Skin epidermis (tissue), 12 donors: ENCODE data around the gene TAF1B.
"Not testable (repeated sequence)": the region's sequence is repeated elsewhere in the genome, so short reads cannot be mapped to it uniquely, and the experiment has no call there.

Experiments
- H3K27ac ChIP-seq, 21 experiments: fragments of 200-600 bp; sonication (generic) in 11 of 21; one replicate each; pipeline ENCODE4 v1.5.0; 2020; ENCODE audit warnings: mild to moderate bottlenecking in 3 of 21, inconsistent platforms in 2 of 21, moderate library complexity in 2 of 21
- H3K4me3 ChIP-seq, 7 experiments: fragments of 200-600 bp; sonication (generic) in 2 of 7; one replicate each; pipeline ENCODE4 v1.5.0; 2020; ENCODE audit warnings: inconsistent platforms in 2 of 7, mild to moderate bottlenecking in 2 of 7, moderate library complexity in 1 of 7

Gene TAF1B

DNA sequence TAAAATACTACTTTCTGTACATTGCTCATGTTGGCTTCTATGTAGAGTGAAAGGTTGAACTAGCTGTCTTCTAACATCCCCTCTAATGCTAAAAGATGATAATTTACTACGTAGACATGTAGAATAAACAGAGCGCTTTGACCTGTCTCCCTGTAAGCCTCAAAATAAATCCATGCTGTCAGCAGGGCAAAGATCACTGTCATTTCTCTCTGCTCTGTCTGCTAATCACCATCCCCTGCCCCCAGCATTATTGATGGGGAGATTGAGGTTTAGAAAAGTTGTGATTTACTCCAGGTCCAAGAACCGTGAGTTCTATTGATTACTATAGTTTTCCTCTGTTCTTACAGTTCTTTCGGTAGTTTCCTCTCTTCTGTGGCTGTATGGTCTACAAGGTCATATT is 69.2 kb downstream of the TAF1B start:
- H3K27ac ChIP-seq: no peak overlapping the region
- H3K4me3 ChIP-seq: no peak overlapping the region

DNA sequence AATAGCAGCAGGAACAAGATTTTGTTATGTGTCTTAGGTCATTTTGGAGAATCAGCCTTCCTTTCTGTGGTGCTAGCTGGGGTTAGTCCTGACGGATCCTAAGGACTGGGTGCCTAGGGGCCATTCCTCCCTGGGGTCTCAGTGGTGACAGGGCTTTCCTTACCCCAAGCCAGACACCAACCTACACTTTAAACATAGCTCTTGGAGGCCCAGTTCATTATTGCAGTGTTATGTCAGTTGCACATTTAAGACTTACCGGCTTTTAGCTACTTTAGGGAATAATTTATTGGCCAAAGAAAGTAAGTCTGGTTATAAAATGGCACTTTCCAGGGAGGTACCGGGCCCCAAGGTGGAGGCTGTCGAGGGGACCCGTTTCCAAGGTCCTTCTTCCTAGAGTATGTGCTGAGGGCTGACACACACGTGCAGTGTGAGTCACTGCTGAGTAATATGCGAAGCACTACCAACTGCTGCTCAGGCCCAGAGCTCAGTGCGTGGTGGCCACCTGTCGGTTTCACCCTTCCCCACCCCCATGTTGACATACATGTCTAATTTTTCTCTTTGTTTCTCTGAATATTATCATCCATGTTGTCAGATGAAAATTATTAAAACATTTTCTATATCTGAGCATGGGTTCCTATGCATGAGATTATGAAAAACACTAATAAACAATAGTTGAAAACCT is 71.3 kb downstream of the TAF1B start:
- Histone ChIP-seq H3K4me3 (no peak overlapping the region), H3K27ac (peak overlapping the region in 3 of 21 experiments; percentile 8 to 15 (median 9))

DNA sequence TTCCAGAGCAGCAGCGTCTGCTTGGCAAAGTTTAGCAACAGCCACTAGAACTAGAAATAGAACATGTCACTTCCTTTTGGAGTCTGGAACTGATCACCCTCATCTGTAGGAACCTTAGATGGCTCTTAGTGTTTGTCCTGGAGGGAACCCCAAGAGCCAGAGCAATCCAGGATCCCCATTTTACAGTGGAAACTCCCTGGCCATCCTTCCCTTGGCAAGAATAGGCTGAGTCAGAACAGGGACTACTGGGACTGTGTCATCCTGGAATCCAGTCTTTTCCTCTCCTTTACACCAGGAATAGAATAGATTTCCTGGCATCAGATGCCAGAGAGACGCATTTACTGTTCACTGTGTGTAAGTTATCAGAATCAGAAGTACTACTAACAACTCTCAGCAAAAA is 75.0 kb downstream of the TAF1B start:
- peak overlapping the region in 9 of 21 experiments; percentile 15 to 72 (median 38) for H3K27ac ChIP-seq
- H3K4me3 ChIP-seq: no peak overlapping the region

DNA sequence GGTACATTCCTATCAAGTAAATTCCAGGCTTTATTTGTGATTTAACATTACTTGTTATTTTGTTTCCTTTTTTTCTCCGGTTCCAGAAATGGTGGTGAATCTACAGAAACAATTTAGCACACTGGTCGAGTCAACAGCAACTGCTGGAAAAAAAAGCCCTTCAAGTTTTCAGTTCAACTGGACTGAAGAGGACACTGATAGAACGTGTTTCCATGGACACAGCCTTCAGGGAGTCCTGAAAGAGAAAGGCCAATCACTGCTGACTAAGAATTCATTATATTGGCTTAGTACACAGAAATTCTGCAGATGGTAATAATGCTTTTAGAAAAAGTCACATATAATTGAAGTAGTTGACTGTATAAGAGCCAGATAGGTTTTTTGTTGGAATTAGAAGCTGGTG is 76.2 kb downstream of the TAF1B start:
- peak overlapping the region in 1 of 21 experiments; percentile 54 for H3K27ac ChIP-seq

DNA sequence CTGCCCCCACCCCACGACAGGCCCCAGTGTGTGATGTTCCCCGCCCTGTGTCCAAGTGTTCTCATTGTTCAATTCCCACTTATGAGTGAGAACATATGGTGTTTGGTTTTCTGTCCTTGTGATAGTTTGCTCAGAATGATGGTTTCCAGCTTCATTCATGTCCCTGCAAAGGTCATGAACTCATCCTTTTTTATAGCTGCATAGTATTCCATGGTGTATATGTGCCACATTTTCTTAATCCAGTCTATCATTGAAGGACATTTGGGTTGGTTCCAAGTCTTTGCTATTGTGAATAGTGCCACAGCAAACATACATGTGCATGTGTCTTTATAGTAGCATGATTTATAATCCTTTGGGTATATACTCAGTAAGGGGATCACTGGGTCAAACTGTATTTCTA is 83.7 kb downstream of the TAF1B start:
- H3K4me3 ChIP-seq, H3K27ac ChIP-seq: not testable (repeated sequence)

More for the DNA sequence above, 76.2 kb downstream of the TAF1B start:
- no peak overlapping the region for H3K4me3 ChIP-seq

DNA sequence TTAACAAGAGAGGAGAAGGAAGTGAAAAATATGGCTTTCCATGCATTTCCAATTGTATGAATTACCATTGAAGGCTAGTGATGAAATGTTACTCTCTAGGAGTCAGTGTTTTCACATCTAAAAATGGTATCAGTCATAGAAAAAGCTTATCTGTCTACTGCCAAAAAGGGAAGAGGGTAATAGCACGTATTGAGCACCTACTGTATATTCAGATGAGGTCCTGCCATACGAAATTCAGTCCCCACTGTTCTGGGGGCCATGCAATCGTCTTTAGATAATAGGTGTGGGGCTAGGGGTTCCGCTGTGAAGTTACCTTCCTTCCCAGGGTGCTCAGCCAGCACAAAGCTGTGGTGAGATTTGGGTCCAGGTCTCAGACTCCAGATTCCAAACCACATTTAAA is 94.0 kb downstream of the TAF1B start:
- no peak overlapping the region for H3K27ac ChIP-seq
- no peak overlapping the region for H3K4me3 ChIP-seq

DNA sequence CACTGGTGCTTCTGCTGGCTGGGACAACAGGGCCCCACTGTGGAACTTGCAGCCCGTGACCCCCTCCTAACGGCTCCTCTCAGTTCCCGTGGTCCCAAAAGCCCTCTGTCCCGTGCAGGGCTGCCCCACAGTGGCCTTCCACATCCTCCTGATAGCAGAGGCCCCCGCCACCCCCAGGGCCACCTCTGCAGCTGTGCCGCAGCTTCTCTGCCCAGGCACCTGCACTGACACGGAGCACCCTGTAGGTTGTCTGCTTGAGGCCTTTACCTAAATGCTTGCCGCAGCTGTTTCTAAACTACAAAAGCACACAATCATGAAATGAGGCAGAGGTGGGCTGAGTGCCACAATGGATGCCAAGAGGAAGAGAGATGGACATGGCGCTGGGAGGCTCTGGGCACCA is 94.7 kb downstream of the TAF1B start:
- no peak overlapping the region for H3K27ac ChIP-seq

DNA sequence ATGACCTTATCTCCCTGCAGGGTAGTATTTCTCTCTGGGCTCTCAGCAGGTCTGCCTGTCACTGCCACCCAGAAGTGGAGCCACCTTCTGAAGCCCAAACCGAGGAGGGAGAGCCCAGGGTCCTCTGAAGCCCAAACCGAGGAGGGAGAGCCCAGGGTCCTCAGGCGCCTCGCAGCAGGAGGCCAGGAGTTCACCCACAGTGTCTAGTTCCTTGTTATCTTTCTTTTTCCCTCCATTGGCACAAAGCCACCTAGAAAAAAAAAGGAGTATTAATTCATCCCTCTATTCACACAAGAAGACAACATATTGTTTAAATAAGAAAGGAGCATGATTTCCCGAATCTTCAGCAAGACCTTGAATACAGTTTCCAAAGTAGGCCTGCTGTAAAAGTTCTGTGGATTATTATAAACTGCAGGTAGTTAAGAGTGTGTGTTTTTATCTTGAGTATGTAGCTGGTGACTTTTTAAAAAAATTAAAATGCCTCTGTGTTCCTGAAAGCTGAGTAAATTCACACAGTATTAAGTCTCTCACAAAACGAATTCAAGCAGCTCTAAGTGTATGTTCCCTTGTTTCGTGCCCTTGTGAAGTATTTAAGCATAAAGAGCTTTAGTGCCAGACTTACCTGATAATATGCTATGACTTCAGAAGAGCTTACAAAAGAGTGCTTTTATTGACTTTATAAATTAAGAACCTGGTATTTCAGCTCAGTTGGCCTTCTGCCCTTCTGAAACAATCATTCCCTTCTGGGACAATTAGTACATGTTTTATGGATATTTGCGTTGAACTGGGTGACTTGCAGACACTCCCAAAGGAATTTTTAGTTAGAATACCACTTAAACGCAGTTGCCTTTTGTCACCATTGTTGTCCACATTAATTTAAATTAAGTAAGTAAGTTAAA is 96.6 kb downstream of the TAF1B start:
- Histone ChIP-seq H3K4me3 (no peak overlapping the region), H3K27ac (peak overlapping the region in 6 of 21 experiments; percentile 26 to 76 (median 52))

More for the DNA sequence above, 94.7 kb downstream of the TAF1B start:
- H3K4me3 ChIP-seq: no peak overlapping the region

DNA sequence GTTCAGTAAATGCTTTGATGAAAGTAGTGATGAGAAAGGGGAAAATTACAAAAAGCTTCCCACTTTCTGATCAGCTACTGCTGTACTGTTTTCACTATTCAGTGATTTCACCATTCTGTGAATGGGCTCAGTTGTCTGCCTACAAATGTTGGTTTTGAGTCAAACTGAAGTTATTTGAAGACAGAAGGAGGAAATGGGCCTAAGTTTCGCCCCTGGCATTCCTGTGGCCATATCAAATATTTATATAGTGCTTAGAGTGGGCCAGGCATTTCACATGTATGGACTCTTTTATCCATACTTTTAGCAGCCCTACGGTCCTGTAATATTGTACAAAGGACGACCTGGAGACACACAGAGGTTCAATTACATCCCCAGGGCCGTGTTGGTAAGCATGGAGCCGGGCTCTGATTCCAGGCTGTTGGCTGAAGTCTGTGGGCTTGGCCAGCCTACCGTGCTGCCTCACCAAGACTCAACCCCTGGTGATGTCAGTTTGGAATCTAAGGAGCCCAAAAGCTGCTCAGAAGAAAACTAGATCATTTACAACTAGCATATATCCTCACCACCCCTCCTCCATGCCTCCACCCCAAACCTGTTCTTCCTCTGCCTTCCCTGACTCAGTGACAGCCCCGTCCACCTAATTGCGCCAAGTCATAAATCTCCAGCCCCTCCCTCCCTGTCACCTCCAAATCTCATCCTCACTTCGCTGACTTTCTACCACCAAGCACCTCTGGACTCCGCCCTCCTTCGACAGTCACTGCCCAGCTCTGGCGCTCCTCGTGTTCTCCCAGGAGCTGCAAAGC is 98.1 kb downstream of the TAF1B start:
- H3K27ac ChIP-seq: peak overlapping the region in 15 of 21 experiments; percentile 46 to 76 (median 58)
- no peak overlapping the region for H3K4me3 ChIP-seq

DNA sequence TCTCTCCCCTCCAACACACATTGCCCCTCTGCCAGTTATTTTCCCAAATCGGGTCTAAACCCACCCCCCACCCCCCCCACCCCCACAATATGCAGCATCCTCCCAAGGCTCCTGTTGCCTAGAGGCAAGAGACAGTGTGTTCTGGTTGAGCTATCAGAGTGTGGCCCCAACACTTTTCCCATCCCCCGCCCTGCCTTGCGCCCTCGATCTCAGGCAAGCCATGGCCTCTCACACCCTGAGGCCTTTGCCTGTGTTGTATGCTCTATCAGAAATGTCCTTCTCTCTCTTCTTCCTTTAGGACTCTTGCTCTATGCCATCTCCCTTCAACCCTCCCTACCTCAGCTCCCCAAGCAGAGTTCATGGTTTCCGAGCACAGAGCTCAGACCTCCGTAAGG is 98.7 kb downstream of the TAF1B start:
- no peak overlapping the region for H3K4me3 ChIP-seq
- peak overlapping the region in 7 of 21 experiments; percentile 1 to 73 (median 14) for H3K27ac ChIP-seq

DNA sequence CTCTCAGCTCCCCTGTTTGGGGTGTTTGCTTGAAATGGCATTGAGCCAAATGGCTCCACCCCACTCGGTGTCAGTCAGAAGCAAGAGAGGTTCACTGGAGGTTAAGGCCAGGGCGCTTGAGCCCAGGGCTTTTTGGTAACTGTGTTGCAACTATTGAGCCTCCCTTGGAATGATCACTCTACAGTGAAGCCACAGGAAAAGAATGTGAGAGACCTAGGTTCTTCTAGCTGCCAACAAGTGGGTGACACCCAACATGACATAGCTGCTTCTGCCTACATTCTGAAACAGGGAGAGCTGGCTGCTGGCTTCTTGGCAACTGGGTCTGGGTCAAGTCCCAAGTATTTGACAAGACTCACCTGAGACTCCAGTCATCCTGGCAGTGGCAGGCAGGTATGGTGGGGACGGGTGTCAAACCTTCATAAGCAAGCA is 101.1 kb downstream of the TAF1B start:
- Histone ChIP-seq H3K27ac (peak overlapping the region in 13 of 21 experiments; percentile 13 to 70 (median 37)), H3K4me3 (no peak overlapping the region)

DNA sequence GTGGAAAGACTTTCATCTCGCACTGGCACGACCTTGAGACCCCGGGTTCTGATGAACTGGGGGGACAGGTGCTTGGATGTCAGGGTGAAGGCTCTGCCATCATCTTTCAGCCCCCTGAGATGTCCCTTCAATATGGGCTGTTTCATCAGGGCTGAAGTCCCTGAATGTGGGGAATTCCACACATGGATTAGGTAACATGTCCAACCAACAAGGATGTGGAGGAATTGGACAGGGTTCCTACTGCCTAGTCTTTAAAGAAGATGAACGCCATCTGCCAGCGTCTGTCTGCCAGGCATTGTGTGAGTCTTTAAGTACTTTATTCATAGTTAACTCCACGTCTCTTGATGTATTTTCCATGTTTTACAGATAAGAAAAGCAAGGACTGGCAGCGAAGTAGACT is 102.3 kb downstream of the TAF1B start:
- Histone ChIP-seq H3K4me3 (no peak overlapping the region), H3K27ac (peak overlapping the region in 12 of 21 experiments; percentile 3 to 68 (median 44))

DNA sequence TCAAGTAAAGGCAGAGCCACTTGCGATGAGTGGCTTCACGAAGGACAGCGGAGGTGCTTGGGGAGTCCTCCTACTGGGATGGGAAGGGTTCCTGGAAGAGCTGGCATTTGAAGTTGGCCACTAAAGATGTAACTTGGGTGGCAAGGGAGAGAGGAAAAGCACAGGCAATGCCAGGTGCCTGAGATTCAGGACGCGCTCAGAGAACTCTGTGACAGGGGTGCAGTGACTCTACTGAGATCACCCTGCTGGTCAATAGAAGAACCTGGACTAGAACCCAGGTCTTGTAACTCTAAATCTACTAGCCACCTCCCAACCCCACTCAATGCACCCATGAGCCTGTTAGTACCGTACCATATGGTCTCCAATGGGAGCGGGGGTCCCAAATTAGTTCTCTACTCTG is 102.8 kb downstream of the TAF1B start:
- no peak overlapping the region for H3K4me3 ChIP-seq
- H3K27ac ChIP-seq: peak overlapping the region in 8 of 21 experiments; percentile 3 to 68 (median 54)

DNA sequence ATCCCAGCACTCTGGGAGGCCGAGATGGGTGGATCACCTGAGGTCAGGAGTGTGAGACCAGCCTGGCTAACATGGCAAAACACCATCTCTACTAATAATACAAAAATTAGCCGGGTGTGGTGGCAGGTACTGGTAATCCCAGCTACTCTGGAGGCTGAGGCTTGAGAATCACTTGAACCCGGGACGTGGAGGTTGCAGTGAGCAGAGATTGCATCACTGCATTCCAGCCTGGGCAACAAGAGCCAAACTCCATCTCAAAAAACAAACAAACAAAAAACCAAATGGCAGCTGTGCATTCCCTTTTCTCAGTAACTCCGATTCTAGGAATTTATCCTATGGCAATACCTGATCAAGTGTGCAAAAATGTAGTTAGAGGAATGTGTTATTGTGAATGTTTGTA is 103.5 kb downstream of the TAF1B start:
- Histone ChIP-seq H3K4me3 (no peak overlapping the region), H3K27ac (no peak overlapping the region)

DNA sequence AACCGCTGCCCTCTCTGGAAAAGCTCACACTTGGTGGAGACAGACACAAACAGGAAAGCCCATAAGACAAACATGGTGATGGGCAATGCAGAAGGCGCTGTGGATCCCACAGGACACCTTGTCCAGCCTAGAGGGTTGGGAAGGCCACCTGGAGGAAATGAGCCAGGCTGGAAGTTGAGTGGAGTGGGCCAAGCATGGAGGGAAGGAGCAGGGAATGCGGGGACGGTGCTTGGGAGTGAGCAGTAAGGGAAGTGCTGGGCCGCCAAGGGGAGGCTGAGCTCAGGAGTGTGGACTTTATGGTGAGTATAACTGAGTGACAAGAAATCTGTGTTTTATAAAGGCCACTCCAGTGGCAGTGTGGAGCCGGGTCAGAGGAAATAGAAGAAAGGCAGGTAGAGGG is 105.4 kb downstream of the TAF1B start:
- Histone ChIP-seq H3K27ac (no peak overlapping the region), H3K4me3 (no peak overlapping the region)

DNA sequence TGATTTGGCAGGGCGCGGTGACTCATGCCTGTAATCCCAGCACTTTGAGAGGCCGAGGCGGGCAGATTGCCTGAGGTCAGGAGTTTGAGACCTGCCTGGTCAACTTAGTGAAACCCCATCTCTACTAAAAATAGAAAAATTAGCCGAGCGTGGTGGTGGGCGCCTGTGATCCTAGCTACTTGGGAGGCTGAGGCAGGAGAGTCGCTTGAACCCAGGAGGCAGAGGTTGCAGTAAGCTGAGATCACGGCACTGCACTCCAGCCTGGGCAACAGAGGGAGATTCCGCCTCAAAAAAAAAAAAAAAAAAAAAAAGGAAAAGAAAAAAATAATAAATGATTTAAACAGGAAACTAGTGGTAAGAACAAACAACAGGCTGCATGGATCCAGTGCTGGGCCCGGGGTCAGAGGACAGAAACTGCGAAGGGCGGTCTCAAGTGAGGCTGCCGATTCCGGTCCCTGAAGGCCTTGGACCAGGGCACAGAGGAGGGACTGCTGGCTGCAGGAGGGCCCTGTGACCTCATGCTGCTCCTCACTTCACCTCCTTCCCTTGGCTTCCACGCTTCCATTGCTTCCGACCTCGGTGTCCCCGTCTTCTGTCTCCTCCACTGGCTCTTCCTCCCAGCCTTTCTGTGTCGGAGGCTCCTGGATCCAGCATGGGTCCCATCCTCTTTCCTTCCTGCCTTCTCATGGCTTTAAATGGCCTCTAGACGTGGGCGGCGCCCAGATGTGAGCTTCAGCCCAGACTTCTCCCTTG is 106.1 kb downstream of the TAF1B start:
- peak overlapping the region in 1 of 21 experiments; percentile 92 for H3K27ac ChIP-seq

DNA sequence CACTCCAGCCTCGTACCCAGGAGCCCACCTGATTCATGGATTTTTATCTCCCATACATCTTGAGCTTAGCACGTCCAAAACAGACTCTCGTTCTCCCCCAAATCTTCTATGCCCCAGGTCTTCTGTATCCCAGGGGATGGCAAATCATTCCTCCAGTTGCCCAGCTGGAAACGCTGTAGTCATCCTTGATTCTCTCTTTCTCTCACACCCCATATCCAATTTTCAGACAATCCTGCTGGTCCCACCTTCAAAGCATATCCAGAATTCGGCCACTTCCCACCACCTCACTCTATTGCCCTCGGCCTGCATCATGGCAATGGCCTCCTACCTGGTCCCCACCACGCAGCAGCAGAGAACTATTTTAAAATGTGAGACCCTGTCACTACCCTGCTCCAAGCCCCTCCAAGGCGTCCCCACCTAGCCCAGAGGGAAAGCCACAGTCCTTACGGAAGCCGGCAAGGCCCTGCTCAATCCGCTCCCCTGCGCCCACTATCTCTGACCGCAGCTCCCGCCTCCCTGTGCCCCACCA is 106.8 kb downstream of the TAF1B start:
- peak overlapping the region in 5 of 7 experiments; percentile 58 to 90 (median 66) for H3K4me3 ChIP-seq
- H3K27ac ChIP-seq: peak overlapping the region in 15 of 21 experiments; percentile 73 to 95 (median 84)

More for the DNA sequence above, 106.1 kb downstream of the TAF1B start:
- no peak overlapping the region for H3K4me3 ChIP-seq

DNA sequence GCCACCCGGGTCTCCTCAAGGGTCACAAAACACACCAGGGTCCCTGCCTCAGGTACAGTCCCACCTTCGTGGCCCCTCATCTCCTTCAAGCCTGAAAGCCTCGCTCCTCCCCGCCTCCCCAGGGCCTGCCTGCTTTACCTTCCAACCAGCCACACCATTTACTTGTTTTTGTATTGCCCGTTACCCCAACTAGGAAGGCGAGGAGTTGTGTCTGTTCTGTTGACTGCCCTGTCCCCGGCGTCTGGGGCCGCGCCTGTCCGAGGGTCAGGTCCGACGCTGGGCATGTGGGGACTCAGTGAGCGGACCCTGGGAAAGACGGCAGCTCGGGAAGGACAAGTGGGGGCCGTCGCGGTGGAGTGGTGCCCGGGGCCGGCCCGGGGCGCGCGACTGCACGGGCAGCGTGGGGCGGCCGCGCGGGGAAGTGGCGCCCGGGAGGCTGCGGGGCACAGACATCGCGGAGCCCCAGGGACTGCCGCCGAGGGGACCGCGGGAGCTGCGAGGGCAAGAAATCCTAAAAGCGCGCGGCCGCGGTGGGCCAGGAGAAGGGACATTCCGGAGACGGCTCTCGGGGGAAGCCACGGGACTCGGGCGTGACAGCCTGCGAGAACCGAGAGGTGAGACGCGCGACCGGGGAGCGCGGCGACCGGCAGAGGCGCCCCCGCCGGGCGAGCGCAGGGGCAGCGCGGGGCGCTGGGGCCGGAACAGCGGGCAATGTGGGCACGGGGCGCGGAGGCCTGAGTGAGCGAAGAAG is 107.4 kb downstream of the TAF1B start:
- peak overlapping the region; percentile 53 to 90 (median 60) for H3K4me3 ChIP-seq
- peak overlapping the region; percentile 60 to 95 (median 84) for H3K27ac ChIP-seq
